Keratinocyte (primary cell): Measurements from ENCODE around the gene HESX1. TPM values are rescaled to one million over a fixed set of nuclear protein-coding genes. Genes with fewer than 3 reads are reported as not detected.

Source experiments
- DNase-seq: peaks from one replicate; pipeline ENCODE4 v3.0.0-alpha.2; 2011; ENCODE audit warnings: low read depth, missing footprints, low spot score
- FAIRE-seq: peaks from 2 replicates; lab custom pipeline; 2011; peaks lifted over from hg19 to GRCh38; lab: Jason Lieb, UNC
- H2AFZ ChIP-seq: 2 replicates; pipeline ENCODE4 v1.6.0; 2012; ENCODE audit warnings: low read length, control low read depth, inconsistent platforms; ENCODE audit not compliant: control insufficient read depth
- H3K27ac ChIP-seq: 2 replicates; pipeline ENCODE4 v1.5.1; 2011; ENCODE audit warnings: low read length; ENCODE audit not compliant: control insufficient read depth, insufficient read depth
- H3K27me3 ChIP-seq: 3 replicates; pipeline ENCODE4 v1.6.0; 2011; ENCODE audit warnings: low read length; ENCODE audit not compliant: control insufficient read depth, insufficient read depth; ENCODE audit errors: extremely low read depth
- H3K36me3 ChIP-seq, 2 experiments: 2 replicates in 1 of 2; 3 replicates in 1 of 2; pipeline ENCODE4 v1.5.1; 2011; ENCODE audit warnings: low read length in 2 of 2, mild to moderate bottlenecking in 1 of 2; ENCODE audit not compliant: control insufficient read depth in 2 of 2, insufficient read depth in 2 of 2; ENCODE audit errors: extremely low read depth in 1 of 2
- H3K4me1 ChIP-seq: 3 replicates; pipeline ENCODE4 v1.5.1; 2011; ENCODE audit warnings: low read length; ENCODE audit not compliant: control insufficient read depth, insufficient read depth; ENCODE audit errors: extremely low read depth
- H3K4me2 ChIP-seq: 3 replicates; pipeline ENCODE4 v1.6.0; 2011; ENCODE audit warnings: low read depth, low read length; ENCODE audit not compliant: control insufficient read depth, insufficient read depth; ENCODE audit errors: extremely low read depth
- H3K4me3 ChIP-seq, 3 experiments: fragments of 200-600 bp in 1 of 3; sonication (generic) in 1 of 3; 2 replicates in 2 of 3; 3 replicates in 1 of 3; pipeline ENCODE4 v1.5.1; 2011 to 2016; ENCODE audit warnings: low read length in 3 of 3, mild to moderate bottlenecking in 3 of 3, control low read depth in 2 of 3, inconsistent platforms in 1 of 3, low read depth in 1 of 3, mixed read lengths in 1 of 3, mixed run types in 1 of 3, moderate library complexity in 1 of 3; ENCODE audit not compliant: control insufficient read depth in 2 of 3, insufficient read depth in 2 of 3; ENCODE audit errors: extremely low read depth in 1 of 3
- H3K79me2 ChIP-seq: 2 replicates; pipeline ENCODE4 v1.6.0; 2012; ENCODE audit warnings: low read length; ENCODE audit not compliant: control insufficient read depth, insufficient read depth
- H3K9ac ChIP-seq: 3 replicates; pipeline ENCODE4 v1.6.0; 2011; ENCODE audit warnings: low read length; ENCODE audit not compliant: control insufficient read depth, insufficient read depth; ENCODE audit errors: extremely low read depth
- H3K9me1 ChIP-seq: 3 replicates; pipeline ENCODE4 v1.6.0; 2011; ENCODE audit warnings: low read length; ENCODE audit not compliant: control insufficient read depth, insufficient read depth; ENCODE audit errors: extremely low read depth
- H3K9me3 ChIP-seq: 2 replicates; pipeline ENCODE4 v1.5.1; 2012; ENCODE audit warnings: low read depth, low read length; ENCODE audit not compliant: control insufficient read depth
- H4K20me1 ChIP-seq: 3 replicates; pipeline ENCODE4 v1.6.0; 2011; ENCODE audit warnings: low read length; ENCODE audit not compliant: control insufficient read depth, insufficient read depth; ENCODE audit errors: extremely low read depth
- CTCF ChIP-seq, 3 experiments: IDR thresholded peaks in 1 of 3; conservative IDR thresholded peaks in 1 of 3; optimal IDR thresholded peaks in 1 of 3; 2 replicates in 2 of 3; 3 replicates in 1 of 3; pipeline versions ENCODE3 to v1.5.1; 2011; ENCODE audit warnings: low read length in 3 of 3, mild to moderate bottlenecking in 3 of 3, moderate library complexity in 2 of 3, control low read depth in 1 of 3, inconsistent platforms in 1 of 3; ENCODE audit not compliant: insufficient read depth in 2 of 3; ENCODE audit errors: extremely low read depth in 1 of 3
- EZH2 ChIP-seq: IDR thresholded peaks from one replicate; pipeline ENCODE4 v1.6.1; 2012; ENCODE audit warnings: inconsistent platforms, mild to moderate bottlenecking, low read length, moderate library complexity
- dilution Hi-C: fragments of 300-500 bp; cut with MboI; formaldehyde crosslinking; loops from one replicate; pipeline ENCODE4 v1.7.0; 2020; ENCODE audit warnings: low sequenced_read_pairs; ENCODE audit not compliant: extremely low pct_ligation_motif_present
- polyA plus RNA-seq, 5 experiments: library from polyadenylated mRNA; depleted of rRNA in 3 of 5; stranded (reverse) in 3 of 5; stranded (forward) in 1 of 5; unstranded in 1 of 5; fragments of >200 nt; gene quantifications; 1 replicate in 1 of 5; 2 replicates in 3 of 5; 3 replicates in 1 of 5; pipeline versions ENCODE4 v1.2.1 to v1.2.3, GENCODE V29; 2011 to 2012; ENCODE audit warnings: missing spikeins in 2 of 5, low read depth in 1 of 5, low replicate concordance in 1 of 5

The HESX1 gene
- polyA plus RNA-seq, 1 donor (not counting 4 experiments of a cell fraction or from before 2014, with no cell fraction given), result 0.29 TPM

GRCh38 chr3:57168151-57168550, 31.6 kb downstream of the HESX1 start:
- Histone ChIP-seq H3K9ac (no peak overlapping the region), H3K4me3 (no peak overlapping the region), H2AFZ (no peak overlapping the region), H3K36me3 (no peaks in the 10 kb centered on the region), H3K9me3 (no peaks in the 10 kb centered on the region), H3K27ac (no peak overlapping the region), H3K79me2 (no peaks in the 10 kb centered on the region), H3K27me3 (peaks cover 17% of the 10 kb centered on the region), H3K4me1 (peaks cover 8% of the 10 kb centered on the region), H3K9me1 (no peaks in the 10 kb centered on the region), H3K4me2 (no peak overlapping the region), H4K20me1 (no peaks in the 10 kb centered on the region)
- no peak for TF ChIP-seq CTCF (optimal IDR thresholded peaks at IDR 0.05 in 1 of 3, IDR thresholded peaks at IDR 0.05 in 1 of 3, conservative IDR thresholded peaks at IDR 0.05 in 1 of 3; ENCODE audit: extremely low read depth in 1 of 3, insufficient read depth in 2 of 3, low read length in 3 of 3)
- no peak for FAIRE-seq
- dilution Hi-C loops, result no loop called here
- no peak for DNase-seq

GRCh38 chr3:57166660-57167059, 33.1 kb downstream of the HESX1 start:
- H3K79me2 ChIP-seq, result no peaks in the 10 kb centered on the region
- no peaks in the 10 kb centered on the region for H4K20me1 ChIP-seq
- no peaks in the 10 kb centered on the region for H3K9me3 ChIP-seq
- H3K4me2 ChIP-seq, result no peak overlapping the region
- dilution Hi-C loops, result no loop called here
- H3K4me3 ChIP-seq, result no peak overlapping the region
- no peak for TF ChIP-seq EZH2
- TF ChIP-seq CTCF (optimal IDR thresholded peaks at IDR 0.05 in 1 of 3, IDR thresholded peaks at IDR 0.05 in 1 of 3, conservative IDR thresholded peaks at IDR 0.05 in 1 of 3; ENCODE audit: extremely low read depth in 1 of 3, insufficient read depth in 2 of 3, low read length in 3 of 3), result no peak
- no peaks in the 10 kb centered on the region for H3K9me1 ChIP-seq
- no peak overlapping the region for H3K27ac ChIP-seq
- no peak overlapping the region for H3K9ac ChIP-seq
- peaks cover 23% of the 10 kb centered on the region for H3K27me3 ChIP-seq
- H2AFZ ChIP-seq, result no peak overlapping the region
- no peak for FAIRE-seq
- DNase-seq, result no peak
- no peaks in the 10 kb centered on the region for H3K36me3 ChIP-seq
- peaks cover 8% of the 10 kb centered on the region for H3K4me1 ChIP-seq
